SU-DHL-6 (cell line): ENCODE results near the gene GRIK4.

Experiments used
- H2AFZ ChIP-seq: fragments of 200-600 bp; sonication (generic); 2 replicates; pipeline ENCODE4 v1.6.1; 2014; ENCODE audit warnings: low read depth, mild to moderate bottlenecking, moderate library complexity, mixed read lengths, antibody characterized with exemption, low read length; ENCODE audit not compliant: severe bottlenecking
- H3F3A ChIP-seq: fragments of 200-600 bp; shearing (Covaris generic); 2 replicates; pipeline ENCODE4 v1.6.0; 2016; ENCODE audit warnings: antibody characterized with exemption, mild to moderate bottlenecking; ENCODE audit not compliant: insufficient read depth
- H3K27ac ChIP-seq: fragments of 200-600 bp; sonication (generic); 2 replicates; pipeline ENCODE4 v1.5.1; 2016; ENCODE audit warnings: low read depth, mild to moderate bottlenecking, low read length, moderate library complexity, mixed read lengths
- H3K27me3 ChIP-seq: fragments of 200-600 bp; sonication (generic), shearing (Covaris generic); 2 replicates; pipeline ENCODE4 v1.6.0; 2014; ENCODE audit warnings: mild to moderate bottlenecking, low read length
- H3K36me3 ChIP-seq: fragments of 200-600 bp; sonication (generic); 2 replicates; pipeline ENCODE4 v1.6.1; 2014; ENCODE audit warnings: mild to moderate bottlenecking, low read length, mixed read lengths
- H3K4me2 ChIP-seq: fragments of 300-600, 200-600 bp; shearing (Covaris generic), sonication (generic); 2 replicates; pipeline ENCODE4 v1.6.0; 2014; ENCODE audit warnings: low read length, low read depth, mild to moderate bottlenecking; ENCODE audit not compliant: poor library complexity, severe bottlenecking
- H3K4me3 ChIP-seq: fragments of 200-600 bp; sonication (generic); 2 replicates; pipeline ENCODE4 v1.5.1; 2014; ENCODE audit warnings: antibody characterized with exemption, low read length, mild to moderate bottlenecking, mixed read lengths; ENCODE audit not compliant: insufficient read depth, poor library complexity, severe bottlenecking
- H3K79me2 ChIP-seq: fragments of 200-600 bp; sonication (generic); 2 replicates; pipeline ENCODE4 v1.6.1; 2014; ENCODE audit warnings: mild to moderate bottlenecking, low read length, moderate library complexity; ENCODE audit not compliant: insufficient read depth
- H3K9ac ChIP-seq: fragments of 200-600 bp; sonication (generic); 2 replicates; pipeline ENCODE4 v1.7.0; 2014; ENCODE audit warnings: mild to moderate bottlenecking, low read length
- H3K9me2 ChIP-seq: fragments of 200-600 bp; sonication (generic); replicated peaks from 2 replicates; pipeline ENCODE4 v1.6.1; 2014; ENCODE audit warnings: low read length; ENCODE audit not compliant: insufficient read depth
- H3K9me3 ChIP-seq: fragments of 200-600 bp; sonication (generic); 2 replicates; pipeline ENCODE4 v1.6.1; 2014; ENCODE audit warnings: low read length, mixed read lengths; ENCODE audit not compliant: insufficient read depth
- H4K20me1 ChIP-seq: fragments of 200-600 bp; sonication (generic); 2 replicates; pipeline ENCODE4 v1.6.1; 2014; ENCODE audit warnings: low read depth, mild to moderate bottlenecking, antibody characterized with exemption, low read length, moderate library complexity, mixed read lengths
- EZH2phosphoT487 ChIP-seq: fragments of 200-600 bp; sonication (generic), shearing (Covaris generic); conservative IDR thresholded peaks from 2 replicates; pipeline ENCODE4 v1.6.1; 2018; ENCODE audit warnings: mild to moderate bottlenecking, antibody characterized with exemption, low read length, moderate library complexity, mixed read lengths
- TF ChIP-seq, protein P1 (sequence below): fragments of 200-600 bp; sonication (generic); IDR thresholded peaks from one replicate; pipeline ENCODE4 v1.5.1; 2017; ENCODE audit warnings: antibody characterized with exemption, mild to moderate bottlenecking, low read length, moderate library complexity; ENCODE audit not compliant: insufficient read depth, poor library complexity, severe bottlenecking

The GRIK4 gene

DNA sequence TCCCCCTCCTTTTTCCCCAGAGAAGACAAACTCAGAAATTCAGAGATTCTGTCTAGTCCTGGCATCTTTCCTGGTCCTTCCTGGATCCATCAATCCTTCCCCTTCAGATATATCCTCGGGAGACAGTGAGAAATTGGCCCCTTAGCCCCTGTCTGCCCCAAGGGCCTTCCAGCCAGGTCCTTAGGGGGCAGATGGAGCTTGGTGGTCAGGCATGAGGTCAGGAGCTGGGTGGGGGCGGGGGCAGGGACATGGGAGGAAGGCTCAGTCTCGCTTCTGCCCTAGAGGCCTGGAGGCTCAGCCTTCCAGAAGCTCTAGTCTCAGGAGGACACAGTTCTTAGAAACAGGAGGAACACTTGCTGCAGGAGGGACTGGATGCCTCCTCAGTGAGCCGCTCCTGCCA, 304.6 kb downstream of the GRIK4 start:
- no peaks in the 10 kb centered on the region for H3K79me2 ChIP-seq
- no peak overlapping the region for H3K4me3 ChIP-seq
- H2AFZ ChIP-seq = no peak overlapping the region
- H3K9ac ChIP-seq = no peak overlapping the region
- H3K36me3 ChIP-seq = no peaks in the 10 kb centered on the region
- no peaks in the 10 kb centered on the region for H4K20me1 ChIP-seq
- no peaks in the 10 kb centered on the region for H3K9me3 ChIP-seq
- H3K27me3 ChIP-seq = no peaks in the 10 kb centered on the region
- no peak overlapping the region for H3K27ac ChIP-seq
- no peak for TF ChIP-seq EZH2phosphoT487
- TF ChIP-seq, protein P1, sequence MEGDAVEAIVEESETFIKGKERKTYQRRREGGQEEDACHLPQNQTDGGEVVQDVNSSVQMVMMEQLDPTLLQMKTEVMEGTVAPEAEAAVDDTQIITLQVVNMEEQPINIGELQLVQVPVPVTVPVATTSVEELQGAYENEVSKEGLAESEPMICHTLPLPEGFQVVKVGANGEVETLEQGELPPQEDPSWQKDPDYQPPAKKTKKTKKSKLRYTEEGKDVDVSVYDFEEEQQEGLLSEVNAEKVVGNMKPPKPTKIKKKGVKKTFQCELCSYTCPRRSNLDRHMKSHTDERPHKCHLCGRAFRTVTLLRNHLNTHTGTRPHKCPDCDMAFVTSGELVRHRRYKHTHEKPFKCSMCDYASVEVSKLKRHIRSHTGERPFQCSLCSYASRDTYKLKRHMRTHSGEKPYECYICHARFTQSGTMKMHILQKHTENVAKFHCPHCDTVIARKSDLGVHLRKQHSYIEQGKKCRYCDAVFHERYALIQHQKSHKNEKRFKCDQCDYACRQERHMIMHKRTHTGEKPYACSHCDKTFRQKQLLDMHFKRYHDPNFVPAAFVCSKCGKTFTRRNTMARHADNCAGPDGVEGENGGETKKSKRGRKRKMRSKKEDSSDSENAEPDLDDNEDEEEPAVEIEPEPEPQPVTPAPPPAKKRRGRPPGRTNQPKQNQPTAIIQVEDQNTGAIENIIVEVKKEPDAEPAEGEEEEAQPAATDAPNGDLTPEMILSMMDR = no peak
- no peaks in the 10 kb centered on the region for H3K9me2 ChIP-seq
- no peaks in the 10 kb centered on the region for H3F3A ChIP-seq
- no peak overlapping the region for H3K4me2 ChIP-seq

GRCh38 chr11:120816711-120817110, 305.2 kb downstream of the GRIK4 start:
- H3K9ac ChIP-seq = no peak overlapping the region
- no peaks in the 10 kb centered on the region for H3K79me2 ChIP-seq
- TF ChIP-seq, protein P1 = no peak
- no peak for TF ChIP-seq EZH2phosphoT487
- no peaks in the 10 kb centered on the region for H3F3A ChIP-seq
- no peaks in the 10 kb centered on the region for H4K20me1 ChIP-seq
- no peaks in the 10 kb centered on the region for H3K27me3 ChIP-seq
- no peak overlapping the region for H3K27ac ChIP-seq
- H2AFZ ChIP-seq = no peak overlapping the region
- no peak overlapping the region for H3K4me2 ChIP-seq
- H3K36me3 ChIP-seq = no peaks in the 10 kb centered on the region
- H3K9me3 ChIP-seq = no peaks in the 10 kb centered on the region
- H3K9me2 ChIP-seq = no peaks in the 10 kb centered on the region
- no peak overlapping the region for H3K4me3 ChIP-seq

- Histone ChIP-seq H3K9ac (no peak overlapping the region), H3K27me3 (no peaks in the 10 kb centered on the region), H2AFZ (no peak overlapping the region), H3K9me2 (no peaks in the 10 kb centered on the region), H3K4me3 (no peak overlapping the region), H3K4me2 (no peak overlapping the region), H4K20me1 (no peaks in the 10 kb centered on the region), H3K79me2 (no peaks in the 10 kb centered on the region), H3K27ac (no peak overlapping the region), H3K36me3 (no peaks in the 10 kb centered on the region), H3F3A (no peaks in the 10 kb centered on the region), H3K9me3 (no peaks in the 10 kb centered on the region)
- no peak for TF ChIP-seq EZH2phosphoT487
- TF ChIP-seq, protein P1 = no peak
Observed at GRCh38 chr11:120817158-120817557, 305.6 kb downstream of the GRIK4 start.
